GM12872 (cell line): ENCODE data around the gene HPSE2.

Source experiments
- CTCF ChIP-seq: IDR thresholded peaks from 3 replicates; pipeline ENCODE4 v1.5.1; 2011; ENCODE audit warnings: low read depth, mild to moderate bottlenecking, low read length, moderate library complexity; ENCODE audit not compliant: insufficient read depth

The HPSE2 gene

GRCh38 chr10:98800263-98800662 is 435.4 kb downstream of the HPSE2 start:
- TF ChIP-seq CTCF, result no peak

- TF ChIP-seq CTCF, result no peak
Observed at GRCh38 chr10:98795467-98795866, 440.2 kb downstream of the HPSE2 start.

GRCh38 chr10:98790817-98791216 is 444.8 kb downstream of the HPSE2 start:
- TF ChIP-seq CTCF, result peak; percentile 31; the same call in 1 of the 3 replicates

- TF ChIP-seq CTCF, result no peak
Observed at GRCh38 chr10:98778277-98778759, 457.3 kb downstream of the HPSE2 start.

- no peak for TF ChIP-seq CTCF
Observed at GRCh38 chr10:98758463-98758862, 477.2 kb downstream of the HPSE2 start.

GRCh38 chr10:98748298-98748697 is 487.4 kb downstream of the HPSE2 start:
- TF ChIP-seq CTCF, result peak; percentile 37; the same call in 2 of the 3 replicates

- TF ChIP-seq CTCF, result 0 out of 3 replicates have a peak, but pooled peaks have one; percentile 28
Observed at GRCh38 chr10:98745645-98746044, 490.0 kb downstream of the HPSE2 start.
